Measurements from ENCODE around the gene BCL7C. TPM values are rescaled to one million over a fixed set of nuclear protein-coding genes. Genes with fewer than 3 reads are reported as not detected.

Gene BCL7C
- polyA plus RNA-seq, 1 donor from 2014 or later: 39.2 TPM

DNA sequence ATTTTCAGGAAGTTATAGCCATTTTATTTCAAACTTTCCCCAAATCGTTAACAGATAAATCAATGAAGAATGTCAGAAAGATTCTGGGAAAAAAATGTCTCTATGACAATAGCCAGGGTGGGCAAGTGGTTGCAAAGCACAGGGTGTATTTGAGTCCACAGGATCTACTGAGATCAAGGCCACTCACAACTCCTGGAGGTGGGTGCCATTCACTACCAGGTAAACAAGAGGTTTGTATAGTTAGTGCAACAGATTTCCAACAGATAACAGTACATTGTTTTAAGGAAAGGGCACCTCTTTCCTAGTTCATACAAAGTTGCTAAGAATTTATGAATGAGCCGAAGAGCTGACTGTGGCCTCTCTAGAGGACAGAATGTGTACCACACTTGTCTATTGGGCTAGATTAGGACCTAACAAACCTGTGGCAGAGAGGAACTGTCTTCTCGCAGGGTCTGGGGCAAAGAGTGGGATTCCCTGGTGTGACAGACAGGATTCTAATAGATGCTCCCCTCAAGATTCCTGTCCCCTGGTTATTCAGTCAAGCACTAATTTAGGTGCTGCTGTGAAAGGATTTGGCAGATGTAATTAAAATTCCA lies 54.9 kb downstream of the BCL7C start:
- Histone ChIP-seq H3K27me3 (ENCODE audit: insufficient read depth, low read depth, low read length) (no peaks in the 10 kb centered on the region), H2AFZ (ENCODE audit: low read depth, low read length) (no peak overlapping the region)

DNA sequence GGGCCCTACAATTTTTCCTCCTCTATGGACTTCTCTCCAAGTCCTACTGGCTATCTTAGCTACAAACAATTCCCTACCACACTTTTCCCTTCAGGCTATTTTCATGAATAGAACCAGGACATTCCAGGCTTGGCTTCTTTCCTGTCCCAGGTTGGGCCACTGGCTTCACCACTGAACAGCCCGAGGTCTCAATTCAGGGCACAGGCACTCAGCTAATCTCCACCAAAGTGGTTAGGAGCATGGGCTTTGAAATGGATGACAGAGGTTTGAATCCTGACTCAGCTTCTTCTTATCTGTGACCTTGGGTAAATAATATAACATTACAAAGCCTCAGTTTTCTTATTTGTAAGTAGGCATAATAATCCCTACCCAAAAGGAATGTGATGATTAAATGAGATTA lies 56.0 kb downstream of the BCL7C start:
- Histone ChIP-seq H3K4me3 (ENCODE audit: low read length) (no peak overlapping the region), H3K27ac (ENCODE audit: low read length) (no peak overlapping the region), H3K27me3 (ENCODE audit: insufficient read depth, low read depth, low read length) (no peaks in the 10 kb centered on the region), H3K4me2 (ENCODE audit: low read length) (no peak overlapping the region), H3K36me3 (ENCODE audit: insufficient read depth, low read length) (no peaks in the 10 kb centered on the region), H3F3A (ENCODE audit: insufficient read depth, low read length, poor library complexity, severe bottlenecking) (no peaks in the 10 kb centered on the region), H3K9me2 (ENCODE audit: insufficient read depth, low read length) (no peaks in the 10 kb centered on the region), H3K9me3 (ENCODE audit: low read length) (no peaks in the 10 kb centered on the region), H4K20me1 (ENCODE audit: insufficient read depth) (no peaks in the 10 kb centered on the region), H3K79me2 (replicated peaks; ENCODE audit: insufficient read depth, low read length) (no peaks in the 10 kb centered on the region), H3K9ac (ENCODE audit: low read length) (no peak overlapping the region), H2AFZ (ENCODE audit: low read depth, low read length) (no peak overlapping the region)
- TF ChIP-seq TAF1 (IDR thresholded peaks at IDR 0.05; ENCODE audit: low read depth): no peak
- no peak for TF ChIP-seq EZH2 (IDR thresholded peaks at IDR 0.05; ENCODE audit: borderline replicate concordance, insufficient read depth, low read length, poor library complexity, severe bottlenecking)
- TF ChIP-seq, protein P1, sequence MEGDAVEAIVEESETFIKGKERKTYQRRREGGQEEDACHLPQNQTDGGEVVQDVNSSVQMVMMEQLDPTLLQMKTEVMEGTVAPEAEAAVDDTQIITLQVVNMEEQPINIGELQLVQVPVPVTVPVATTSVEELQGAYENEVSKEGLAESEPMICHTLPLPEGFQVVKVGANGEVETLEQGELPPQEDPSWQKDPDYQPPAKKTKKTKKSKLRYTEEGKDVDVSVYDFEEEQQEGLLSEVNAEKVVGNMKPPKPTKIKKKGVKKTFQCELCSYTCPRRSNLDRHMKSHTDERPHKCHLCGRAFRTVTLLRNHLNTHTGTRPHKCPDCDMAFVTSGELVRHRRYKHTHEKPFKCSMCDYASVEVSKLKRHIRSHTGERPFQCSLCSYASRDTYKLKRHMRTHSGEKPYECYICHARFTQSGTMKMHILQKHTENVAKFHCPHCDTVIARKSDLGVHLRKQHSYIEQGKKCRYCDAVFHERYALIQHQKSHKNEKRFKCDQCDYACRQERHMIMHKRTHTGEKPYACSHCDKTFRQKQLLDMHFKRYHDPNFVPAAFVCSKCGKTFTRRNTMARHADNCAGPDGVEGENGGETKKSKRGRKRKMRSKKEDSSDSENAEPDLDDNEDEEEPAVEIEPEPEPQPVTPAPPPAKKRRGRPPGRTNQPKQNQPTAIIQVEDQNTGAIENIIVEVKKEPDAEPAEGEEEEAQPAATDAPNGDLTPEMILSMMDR (IDR thresholded peaks at IDR 0.05; ENCODE audit: poor library complexity, severe bottlenecking): no peak
- TF ChIP-seq, protein P2, sequence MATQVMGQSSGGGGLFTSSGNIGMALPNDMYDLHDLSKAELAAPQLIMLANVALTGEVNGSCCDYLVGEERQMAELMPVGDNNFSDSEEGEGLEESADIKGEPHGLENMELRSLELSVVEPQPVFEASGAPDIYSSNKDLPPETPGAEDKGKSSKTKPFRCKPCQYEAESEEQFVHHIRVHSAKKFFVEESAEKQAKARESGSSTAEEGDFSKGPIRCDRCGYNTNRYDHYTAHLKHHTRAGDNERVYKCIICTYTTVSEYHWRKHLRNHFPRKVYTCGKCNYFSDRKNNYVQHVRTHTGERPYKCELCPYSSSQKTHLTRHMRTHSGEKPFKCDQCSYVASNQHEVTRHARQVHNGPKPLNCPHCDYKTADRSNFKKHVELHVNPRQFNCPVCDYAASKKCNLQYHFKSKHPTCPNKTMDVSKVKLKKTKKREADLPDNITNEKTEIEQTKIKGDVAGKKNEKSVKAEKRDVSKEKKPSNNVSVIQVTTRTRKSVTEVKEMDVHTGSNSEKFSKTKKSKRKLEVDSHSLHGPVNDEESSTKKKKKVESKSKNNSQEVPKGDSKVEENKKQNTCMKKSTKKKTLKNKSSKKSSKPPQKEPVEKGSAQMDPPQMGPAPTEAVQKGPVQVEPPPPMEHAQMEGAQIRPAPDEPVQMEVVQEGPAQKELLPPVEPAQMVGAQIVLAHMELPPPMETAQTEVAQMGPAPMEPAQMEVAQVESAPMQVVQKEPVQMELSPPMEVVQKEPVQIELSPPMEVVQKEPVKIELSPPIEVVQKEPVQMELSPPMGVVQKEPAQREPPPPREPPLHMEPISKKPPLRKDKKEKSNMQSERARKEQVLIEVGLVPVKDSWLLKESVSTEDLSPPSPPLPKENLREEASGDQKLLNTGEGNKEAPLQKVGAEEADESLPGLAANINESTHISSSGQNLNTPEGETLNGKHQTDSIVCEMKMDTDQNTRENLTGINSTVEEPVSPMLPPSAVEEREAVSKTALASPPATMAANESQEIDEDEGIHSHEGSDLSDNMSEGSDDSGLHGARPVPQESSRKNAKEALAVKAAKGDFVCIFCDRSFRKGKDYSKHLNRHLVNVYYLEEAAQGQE (IDR thresholded peaks at IDR 0.05; ENCODE audit: borderline replicate concordance): no peak
- TF ChIP-seq POLR2AphosphoS5 (IDR thresholded peaks at IDR 0.05): no peak
- TF ChIP-seq MXI1 (conservative IDR thresholded peaks at IDR 0.05; ENCODE audit: poor library complexity, severe bottlenecking): no peak
- no peak for TF ChIP-seq RAD21 (conservative IDR thresholded peaks at IDR 0.05)
- no peak for TF ChIP-seq SMC3 (conservative IDR thresholded peaks at IDR 0.05; ENCODE audit: poor library complexity)
- TF ChIP-seq EP300 (conservative IDR thresholded peaks at IDR 0.05; ENCODE audit: poor library complexity, severe bottlenecking): no peak

More for the DNA sequence above, 54.9 kb downstream of the BCL7C start:
- no peaks in the 10 kb centered on the region for H3K79me2 ChIP-seq (replicated peaks; ENCODE audit: insufficient read depth, low read length)
- H3F3A ChIP-seq (ENCODE audit: insufficient read depth, low read length, poor library complexity, severe bottlenecking): no peaks in the 10 kb centered on the region
- H3K4me2 ChIP-seq (ENCODE audit: low read length): no peak overlapping the region
- H4K20me1 ChIP-seq (ENCODE audit: insufficient read depth): no peaks in the 10 kb centered on the region
- H3K36me3 ChIP-seq (ENCODE audit: insufficient read depth, low read length): no peaks in the 10 kb centered on the region
- H3K4me3 ChIP-seq (ENCODE audit: low read length): no peak overlapping the region
- no peaks in the 10 kb centered on the region for H3K9me3 ChIP-seq (ENCODE audit: low read length)
- H3K9ac ChIP-seq (ENCODE audit: low read length): no peak overlapping the region
- TF ChIP-seq EP300 (conservative IDR thresholded peaks at IDR 0.05; ENCODE audit: poor library complexity, severe bottlenecking): no peak
- TF ChIP-seq, protein P1 (IDR thresholded peaks at IDR 0.05; ENCODE audit: poor library complexity, severe bottlenecking): no peak
- no peak for TF ChIP-seq SMC3 (conservative IDR thresholded peaks at IDR 0.05; ENCODE audit: poor library complexity)
- no peak for TF ChIP-seq EZH2 (IDR thresholded peaks at IDR 0.05; ENCODE audit: borderline replicate concordance, insufficient read depth, low read length, poor library complexity, severe bottlenecking)
- TF ChIP-seq RAD21 (conservative IDR thresholded peaks at IDR 0.05): no peak
- TF ChIP-seq POLR2AphosphoS5 (IDR thresholded peaks at IDR 0.05): no peak
- no peak for TF ChIP-seq TAF1 (IDR thresholded peaks at IDR 0.05; ENCODE audit: low read depth)
- no peak for TF ChIP-seq MXI1 (conservative IDR thresholded peaks at IDR 0.05; ENCODE audit: poor library complexity, severe bottlenecking)
- TF ChIP-seq, protein P2 (IDR thresholded peaks at IDR 0.05; ENCODE audit: borderline replicate concordance): no peak
- H3K27ac ChIP-seq (ENCODE audit: low read length): no peak overlapping the region
- H3K9me2 ChIP-seq (ENCODE audit: insufficient read depth, low read length): no peaks in the 10 kb centered on the region

Measured in neural cell (in vitro differentiated cells).